Erythroblast (primary cell): ENCODE results near the gene PVR.

Source experiments
- GATA1 ChIP-seq: IDR thresholded peaks from 2 replicates; pipeline ENCODE4 v1.6.1; 2011; ENCODE audit warnings: low read depth, mild to moderate bottlenecking, control low read depth, low read length, moderate library complexity
- POLR2A ChIP-seq: IDR thresholded peaks from 2 replicates; pipeline ENCODE4 v1.6.1; 2011; ENCODE audit warnings: mild to moderate bottlenecking, low read length

DNA sequence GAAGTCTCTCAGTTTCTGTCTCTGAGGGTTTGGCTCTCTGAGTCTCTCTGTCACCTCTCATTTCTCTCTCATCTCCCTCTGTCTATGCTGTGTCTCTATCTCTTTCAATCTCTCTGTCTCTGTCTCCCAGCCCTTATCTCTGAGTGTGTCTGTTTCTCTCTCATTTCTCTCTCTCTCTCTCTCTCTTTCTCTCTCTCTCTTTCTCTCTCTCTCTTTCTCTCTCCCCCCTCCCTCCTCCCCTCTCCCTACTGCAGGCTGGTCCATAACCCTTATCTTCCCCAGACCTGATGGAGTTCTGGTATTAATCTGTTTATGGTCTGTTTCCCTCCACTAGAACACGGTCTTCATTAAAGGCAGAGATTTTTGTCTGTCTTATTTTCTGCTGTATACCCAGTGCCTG, 1.3 kb upstream of the PVR start:
- TF ChIP-seq POLR2A: no peak
- TF ChIP-seq GATA1: no peak
